HG03565 (cell line): ENCODE measurements around the gene STARD9.
"Not testable (repeated sequence)": the region's sequence is repeated elsewhere in the genome, so short reads cannot be mapped to it uniquely, and the experiment has no call there.

Experiments
- ATAC-seq: cut with Tn5 transposase; IDR thresholded peaks from one replicate; pipeline ENCODE4 v1.9.1; 2021; ENCODE audit warnings: mild to moderate bottlenecking, moderate library complexity; ENCODE audit not compliant: unreplicated experiment

STARD9 gene

DNA sequence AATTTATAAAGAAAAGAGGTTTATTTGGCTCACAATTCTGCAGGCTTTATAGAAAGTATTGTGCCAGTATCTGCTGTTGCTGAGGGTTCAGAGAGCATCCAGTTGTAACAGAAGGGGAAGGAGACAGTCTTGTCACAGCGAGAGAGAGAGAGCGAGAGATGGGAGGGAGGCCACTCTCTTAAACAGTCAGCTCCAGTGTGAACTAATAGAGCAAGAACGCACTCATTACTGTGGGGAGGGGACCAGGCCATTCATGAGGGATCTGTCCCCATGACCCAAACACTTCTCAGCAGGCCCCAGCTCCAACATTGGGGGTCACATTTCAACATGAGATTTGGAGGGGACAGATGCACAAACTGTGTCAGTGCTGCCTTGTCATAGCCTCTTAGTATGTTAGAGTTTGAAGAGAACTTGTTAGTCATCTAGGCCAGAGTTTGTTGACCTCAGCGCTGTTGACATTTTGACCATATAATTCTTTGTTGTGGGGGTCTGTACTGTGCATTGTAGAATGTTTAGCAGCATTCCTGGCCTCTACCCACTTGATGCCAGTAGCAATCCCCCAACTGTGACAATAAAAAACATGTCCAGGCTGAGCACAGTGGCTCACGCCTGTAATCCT lies 15.3 kb downstream of the STARD9 start:
- ATAC-seq, result no peak

DNA sequence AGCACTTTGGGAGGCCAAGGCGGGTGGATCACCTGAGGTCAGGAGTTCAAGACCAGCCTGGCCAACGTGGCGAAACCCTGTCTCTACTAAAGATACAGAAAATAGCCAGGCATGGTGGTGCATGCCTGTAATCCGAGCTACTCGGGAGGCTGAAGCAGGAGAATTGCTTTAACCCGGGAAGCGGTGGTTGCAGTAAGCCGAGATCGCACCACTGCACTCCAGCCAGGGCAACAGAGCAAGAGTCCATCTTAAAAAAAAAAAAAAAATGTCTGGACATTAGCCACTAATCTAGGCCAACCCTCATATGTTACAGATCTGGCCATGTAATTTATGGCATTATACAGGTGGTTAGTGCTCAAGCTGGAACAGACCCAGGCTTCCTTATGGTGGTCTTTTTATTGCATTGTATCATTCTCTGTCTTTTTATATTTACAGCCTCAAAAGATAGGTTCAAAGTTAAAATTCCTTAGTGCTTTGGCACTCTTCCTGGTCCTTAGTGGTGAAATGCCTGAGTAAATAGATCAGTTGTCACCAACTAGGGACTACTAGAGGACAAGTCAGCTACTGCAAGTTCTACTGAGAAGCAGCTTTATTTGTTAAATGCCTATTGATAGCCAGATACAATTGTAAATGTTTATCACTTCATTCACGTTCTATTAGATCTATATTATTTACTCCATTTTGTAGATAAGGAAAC lies 16.0 kb downstream of the STARD9 start:
- no peak for ATAC-seq

DNA sequence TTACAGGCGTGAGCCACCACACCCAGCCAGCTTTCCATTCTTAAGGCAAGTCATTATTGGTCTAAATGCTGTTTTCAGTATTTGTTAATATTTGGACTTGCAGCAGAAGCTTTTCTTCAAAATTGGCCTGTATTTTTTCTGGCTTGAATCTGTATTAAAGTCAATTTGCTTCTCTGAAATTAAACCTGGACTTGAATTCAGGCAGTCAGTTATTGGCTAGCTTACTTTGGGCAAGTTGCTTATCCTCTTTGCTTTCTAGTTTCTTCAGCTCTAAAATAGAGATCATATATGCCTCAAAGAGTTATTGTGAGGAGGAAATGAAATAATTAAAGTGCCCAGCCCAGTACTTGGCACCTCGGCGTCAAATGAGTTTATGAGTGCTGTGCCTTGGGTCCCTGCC lies 17.3 kb downstream of the STARD9 start:
- ATAC-seq, result no peak

DNA sequence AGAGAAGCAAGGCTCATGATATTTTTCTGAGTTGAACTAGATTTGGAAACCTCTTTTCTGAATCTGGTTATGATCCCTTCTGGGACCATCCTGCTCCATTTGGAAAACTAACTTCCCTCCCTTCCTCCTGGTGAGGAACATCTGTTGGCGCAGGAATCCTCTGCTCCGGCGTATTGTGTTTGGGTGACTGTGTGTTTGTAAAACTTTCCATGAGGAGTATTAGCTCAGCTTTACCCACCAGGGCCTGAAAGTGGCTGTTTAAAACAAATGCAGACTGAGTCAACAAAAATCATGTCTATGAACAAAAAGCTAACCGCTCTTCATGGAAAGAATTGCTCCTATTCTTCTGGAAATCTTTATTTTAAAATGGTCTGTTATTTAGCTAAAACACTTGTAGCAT lies 17.7 kb downstream of the STARD9 start:
- no peak for ATAC-seq

DNA sequence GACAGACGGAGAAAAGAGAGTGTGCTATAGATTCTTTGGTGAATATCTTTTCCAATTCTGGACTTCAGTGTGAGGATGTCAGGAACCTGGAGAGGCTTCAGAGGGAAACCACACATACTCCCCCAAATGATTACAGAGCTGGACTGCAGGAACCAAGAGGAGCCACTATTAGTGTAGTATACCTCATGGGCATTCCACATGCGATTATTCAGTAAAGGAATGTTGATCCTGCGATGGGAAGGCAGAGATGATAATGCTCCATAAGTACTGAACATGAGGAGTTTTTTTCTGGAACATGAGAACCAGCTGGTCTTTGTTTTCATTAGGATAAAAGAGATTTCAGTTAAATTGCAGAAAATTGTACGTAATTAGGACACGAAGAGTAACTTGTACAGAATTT lies 18.7 kb downstream of the STARD9 start:
- no peak for ATAC-seq

DNA sequence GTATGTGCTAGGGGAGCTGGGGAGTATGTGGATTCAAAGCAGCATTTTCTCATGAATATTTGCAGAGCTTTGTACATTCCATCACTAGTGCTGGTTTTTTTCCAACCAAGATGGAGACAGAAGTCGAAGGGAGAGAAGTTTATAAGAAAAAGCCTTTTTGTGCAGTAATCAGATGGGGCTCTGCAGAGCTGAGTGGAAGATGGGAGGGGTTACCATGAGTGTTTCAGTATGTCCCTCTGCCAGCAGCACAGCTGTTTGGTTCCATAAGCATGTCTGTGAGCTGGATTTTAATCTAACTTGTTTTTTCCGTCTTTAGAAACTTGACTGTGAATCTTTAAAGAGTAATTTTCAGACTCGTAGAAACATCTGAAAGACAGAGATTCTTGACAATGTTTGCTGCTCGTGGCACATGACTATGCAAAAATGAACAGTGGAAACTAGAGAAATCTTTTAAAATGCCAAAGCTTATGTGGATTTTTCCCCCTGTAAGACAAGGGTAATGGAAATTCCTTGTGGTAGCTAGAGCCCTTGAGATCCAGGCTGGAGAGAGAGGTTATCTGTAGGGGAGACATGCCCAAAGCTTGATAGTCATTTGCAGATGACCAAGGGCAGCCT lies 20.3 kb downstream of the STARD9 start:
- no peak for ATAC-seq

DNA sequence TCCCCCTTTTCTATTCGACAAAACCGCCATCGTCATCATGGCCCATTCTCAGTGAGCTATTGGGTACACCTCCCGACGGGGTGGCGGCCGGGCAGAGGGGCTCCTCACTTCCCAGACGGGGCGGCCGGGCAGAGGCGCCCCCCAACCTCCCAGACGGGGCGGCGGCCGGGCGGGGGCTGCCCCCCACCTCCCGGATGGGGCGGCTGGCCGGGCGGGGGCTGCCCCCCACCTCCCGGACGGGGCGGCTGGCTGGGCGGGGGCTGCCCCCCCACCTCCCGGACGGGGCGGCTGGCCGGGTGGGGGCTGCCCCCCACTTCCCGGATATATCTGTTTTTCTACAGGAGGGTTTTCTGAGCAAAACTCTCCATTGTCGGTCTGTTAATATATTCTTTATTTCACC lies 25.9 kb downstream of the STARD9 start:
- not testable (repeated sequence) for ATAC-seq

DNA sequence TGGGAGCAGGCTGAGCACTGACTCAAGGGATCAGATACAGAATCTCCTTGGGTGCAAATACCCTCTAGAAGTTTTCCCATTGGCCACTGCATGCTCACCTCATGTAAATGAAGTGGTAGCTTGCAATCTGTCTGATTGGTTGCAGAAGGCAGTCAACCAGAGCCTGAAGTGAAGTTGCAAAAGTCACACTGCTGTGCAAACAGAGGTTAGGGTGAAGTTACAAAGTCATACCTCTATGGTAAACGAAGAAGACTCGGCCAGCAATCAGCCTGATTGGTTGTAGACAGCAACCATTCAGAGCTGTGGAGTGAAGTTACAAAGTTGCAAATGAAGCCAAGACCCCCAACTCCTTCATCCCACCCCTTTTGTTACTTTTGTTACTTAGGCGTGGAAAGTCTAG lies 27.1 kb downstream of the STARD9 start:
- ATAC-seq, result no peak

DNA sequence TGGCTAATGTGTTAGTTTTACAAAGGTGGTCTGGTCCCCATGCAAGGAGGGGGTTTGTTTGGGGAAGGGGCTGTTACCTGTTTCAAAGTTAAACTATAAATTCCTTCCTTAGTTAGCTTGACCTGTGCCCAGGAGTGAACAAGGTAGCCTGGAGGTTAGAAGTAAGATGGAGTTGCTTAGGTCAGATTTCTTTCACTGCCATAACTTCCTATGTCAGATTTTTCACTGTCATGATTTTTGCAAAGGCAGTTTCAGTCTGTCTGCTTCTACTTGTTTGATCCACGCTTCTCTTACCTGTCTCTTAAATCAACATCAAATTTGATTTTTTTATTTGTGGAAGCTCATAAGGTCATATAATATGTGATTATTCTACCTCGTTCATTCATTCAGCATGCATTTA lies 28.6 kb downstream of the STARD9 start:
- no peak for ATAC-seq

DNA sequence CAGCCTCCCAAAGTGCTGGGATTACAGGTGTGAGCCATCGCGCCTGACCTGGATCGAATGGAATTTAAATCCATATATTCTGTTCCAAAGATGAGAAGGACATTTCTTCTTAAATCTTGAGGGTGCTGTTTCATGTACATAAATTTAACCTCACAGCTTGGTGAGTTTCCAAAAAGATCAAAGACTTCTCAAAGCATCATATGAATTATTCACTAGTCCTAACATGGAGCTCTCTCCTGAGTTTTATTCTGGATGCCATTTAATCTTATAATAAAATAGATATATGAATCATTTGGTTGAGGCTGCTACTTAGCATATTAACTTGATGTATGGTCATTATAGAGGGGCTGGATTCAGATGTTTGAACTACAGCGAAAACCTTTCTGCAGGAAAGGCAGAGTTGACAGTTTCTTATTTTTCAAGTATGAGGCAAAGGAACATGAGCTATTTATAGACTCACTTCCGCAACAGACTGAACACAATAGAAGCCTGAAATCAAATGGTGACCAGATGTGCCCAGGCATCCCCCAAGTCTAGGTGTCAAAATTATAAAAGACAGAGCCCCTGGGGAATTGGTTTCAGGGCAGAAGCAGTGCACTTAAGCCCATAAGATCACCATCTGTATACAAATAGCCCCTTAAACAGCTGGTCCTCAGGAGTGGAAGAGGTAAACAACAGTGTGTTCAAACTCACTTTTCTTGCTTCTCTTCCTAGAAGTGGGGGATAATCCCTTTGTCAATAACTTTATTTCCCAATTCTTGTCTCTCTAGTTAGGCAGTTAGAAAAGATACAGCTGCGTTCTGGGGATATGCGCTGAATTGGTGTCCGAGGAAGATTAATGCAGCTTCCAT lies 29.7 kb downstream of the STARD9 start:
- peak; percentile 38 for ATAC-seq

DNA sequence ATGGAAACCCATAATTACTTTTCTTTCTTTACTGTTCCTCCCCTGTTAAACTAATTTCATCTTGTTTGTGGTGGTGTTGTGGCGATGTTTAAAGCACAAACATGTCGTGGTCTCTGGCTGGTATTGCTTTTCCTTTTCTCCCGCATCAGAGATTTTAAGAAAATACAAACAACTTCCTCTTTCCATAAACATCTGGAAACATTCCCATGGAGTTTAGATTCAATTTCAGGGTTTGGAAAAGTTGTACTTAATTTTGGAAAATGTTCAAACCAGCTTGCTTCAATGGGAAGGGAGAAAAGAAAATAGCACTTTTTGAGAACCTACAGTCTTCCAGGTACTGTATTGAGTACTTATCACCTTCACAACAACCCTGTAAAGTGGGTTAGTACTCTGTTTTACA lies 30.4 kb downstream of the STARD9 start:
- ATAC-seq, result no peak

DNA sequence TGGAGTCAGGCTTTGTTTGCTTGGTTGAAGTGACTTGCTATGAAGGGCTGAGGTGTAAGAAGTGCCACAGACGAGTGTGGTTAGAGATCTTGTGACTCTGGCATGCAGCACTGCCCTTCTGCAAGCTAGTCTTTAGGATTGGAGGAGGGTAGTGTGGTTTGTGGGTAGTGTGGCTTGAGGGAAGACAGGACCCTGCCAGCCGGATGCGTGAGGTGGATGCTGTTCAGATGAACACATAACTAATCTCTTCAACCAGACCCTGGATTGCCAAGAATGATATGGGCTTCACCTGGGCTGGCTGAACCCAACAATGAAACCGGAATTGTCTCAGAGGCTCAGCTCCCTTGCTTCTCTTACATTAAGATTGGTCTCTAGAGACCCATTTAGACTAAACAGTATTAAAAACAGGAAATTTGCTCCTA lies 32.7 kb downstream of the STARD9 start:
- ATAC-seq, result no peak

DNA sequence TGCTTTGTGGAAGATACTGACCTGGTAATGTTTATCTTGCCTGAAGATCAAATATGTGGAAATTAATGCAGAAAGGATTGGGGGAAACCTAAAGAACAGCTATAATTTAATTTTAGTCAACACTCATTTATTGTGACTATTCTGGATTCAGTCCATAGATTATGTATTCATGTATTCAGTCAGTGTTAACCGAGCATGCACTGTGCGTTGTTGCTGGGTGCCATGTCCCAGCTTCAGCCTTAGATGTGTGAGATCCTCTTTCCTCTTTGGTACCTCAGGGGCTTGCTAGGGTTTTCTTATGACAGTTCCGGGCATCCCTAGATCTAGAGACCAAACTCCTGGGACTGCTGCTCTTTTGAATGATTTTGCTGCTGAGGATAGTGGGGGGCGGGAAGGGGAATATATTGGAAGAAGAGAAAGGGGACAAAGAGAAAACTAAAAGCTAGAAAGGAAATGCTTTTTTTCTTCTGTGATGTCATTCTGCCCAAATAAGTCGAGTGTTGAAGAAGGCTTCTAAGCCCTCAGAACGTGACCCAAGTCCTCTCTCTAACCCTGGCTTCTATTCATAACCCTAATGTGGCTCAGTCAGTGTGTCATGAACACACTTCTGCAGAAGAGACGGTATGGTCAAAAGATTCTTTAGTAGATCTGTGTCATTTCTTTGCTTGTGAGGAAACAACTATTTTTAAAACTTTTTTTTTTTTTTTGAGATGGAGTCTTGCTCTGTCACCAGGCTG lies 33.5 kb downstream of the STARD9 start:
- no peak for ATAC-seq

DNA sequence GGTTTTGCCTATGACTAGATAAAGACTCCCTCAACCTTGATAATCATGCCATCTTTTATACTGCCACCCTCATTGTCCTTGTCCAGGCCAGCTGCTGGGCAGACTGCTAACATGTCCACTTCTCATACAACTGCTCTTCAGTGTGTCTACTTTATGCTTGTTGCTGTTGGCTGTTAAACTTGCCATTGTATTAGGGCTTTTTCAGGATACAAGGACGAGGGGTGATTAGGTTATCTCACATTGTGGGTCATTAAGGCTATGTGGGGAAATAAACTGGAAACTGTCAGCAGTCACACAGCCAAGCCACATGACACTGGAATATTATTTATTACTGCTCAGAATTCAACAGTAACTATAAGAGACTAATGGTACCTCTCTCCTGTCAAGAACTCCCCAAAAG lies 36.1 kb downstream of the STARD9 start:
- no peak for ATAC-seq

DNA sequence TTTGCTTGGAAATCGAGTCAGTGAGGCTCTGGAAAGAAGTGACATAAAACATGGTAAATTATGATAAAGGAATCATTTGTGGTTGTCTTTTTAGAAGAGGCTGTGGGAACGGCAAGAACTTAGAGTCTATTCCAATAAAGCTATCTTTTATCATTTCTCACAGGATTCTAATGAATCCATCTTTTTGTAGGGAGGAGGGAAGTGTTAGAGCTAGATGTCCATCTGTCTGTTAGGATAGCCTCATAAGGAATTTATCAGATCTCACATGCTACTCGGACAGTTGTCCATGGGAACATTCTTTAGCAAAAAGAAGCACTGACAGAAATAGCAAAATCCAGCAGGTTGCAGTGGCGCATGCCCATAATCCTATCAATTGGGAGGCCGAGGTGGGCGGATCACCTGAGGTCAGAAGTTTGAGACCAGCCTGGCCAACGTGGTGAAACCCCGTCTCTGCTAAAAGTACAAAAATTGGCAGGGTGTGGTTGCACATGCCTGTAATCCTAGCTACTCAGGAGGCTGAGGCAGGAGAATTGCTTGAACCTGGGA lies 37.0 kb downstream of the STARD9 start:
- ATAC-seq, result no peak

DNA sequence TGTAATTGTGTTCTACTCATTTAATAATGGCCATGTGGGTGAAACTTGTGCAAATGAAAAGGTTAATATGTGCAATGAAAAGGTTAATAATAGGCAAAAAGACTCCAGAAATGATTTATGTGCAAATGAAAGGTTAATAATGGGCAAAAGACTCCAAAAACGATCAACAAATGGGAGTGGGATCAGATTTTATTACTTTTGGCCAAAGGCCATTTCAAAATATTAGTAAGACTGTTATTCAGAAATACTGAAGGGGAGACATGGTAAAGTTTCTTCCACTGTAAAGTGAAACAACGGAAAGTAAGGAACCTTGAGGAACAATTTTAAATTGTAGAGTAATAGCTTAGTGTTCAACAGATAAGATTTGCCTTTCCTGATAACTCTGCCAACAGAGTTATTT lies 40.7 kb downstream of the STARD9 start:
- no peak for ATAC-seq

DNA sequence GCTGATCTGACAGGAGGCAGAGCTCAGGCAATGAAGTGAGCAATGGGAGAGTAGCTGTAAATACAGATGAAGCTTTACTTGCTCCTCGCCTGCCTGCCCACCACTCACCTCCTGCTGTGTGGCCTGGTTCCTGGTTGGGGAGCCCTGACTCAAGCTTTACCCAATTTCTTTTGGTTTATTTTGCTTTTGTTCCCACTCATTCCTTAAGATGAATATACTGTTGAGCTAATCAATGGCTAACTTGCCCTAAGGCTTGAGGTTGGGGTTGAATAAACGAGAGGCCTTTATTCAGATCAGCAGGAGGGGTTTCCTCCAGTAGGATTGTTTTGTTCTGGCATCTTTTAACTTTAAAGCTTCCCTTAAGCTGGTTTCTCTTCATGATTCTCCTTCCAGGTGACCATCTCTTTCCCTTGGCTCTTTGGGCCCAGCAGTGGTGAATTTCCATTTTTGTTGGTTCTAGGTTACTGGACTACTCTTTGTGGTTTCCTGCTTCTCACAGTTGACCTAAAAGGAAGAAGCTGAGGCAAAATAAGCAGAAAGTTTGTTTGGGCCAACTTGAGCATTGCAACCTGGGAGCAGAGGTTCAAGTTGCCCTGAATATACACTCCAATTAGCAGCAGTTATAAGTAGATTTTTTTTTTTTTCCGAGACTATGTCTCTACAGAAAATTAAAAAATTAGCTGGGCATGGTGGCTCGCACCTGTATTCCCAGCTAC lies 44.4 kb downstream of the STARD9 start:
- no peak for ATAC-seq

DNA sequence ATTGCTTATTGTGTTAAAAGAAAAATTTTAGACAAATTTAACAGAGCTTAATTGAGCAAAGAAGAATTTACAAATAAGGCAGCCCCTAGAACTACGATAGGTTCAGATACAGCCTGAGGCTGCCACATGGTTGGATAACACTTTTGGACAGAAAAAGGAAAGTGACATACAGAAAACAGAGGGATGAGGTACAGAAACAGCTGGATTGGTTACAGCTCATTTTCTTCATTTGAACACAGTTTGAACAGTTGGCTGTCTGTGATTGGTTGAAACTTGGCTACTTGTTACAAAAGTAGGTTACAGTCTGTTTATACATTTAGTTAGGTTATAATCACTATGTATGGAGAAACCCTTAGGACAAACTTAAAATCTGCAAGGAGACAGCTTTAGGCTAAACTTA lies 46.0 kb downstream of the STARD9 start:
- ATAC-seq, result no peak

DNA sequence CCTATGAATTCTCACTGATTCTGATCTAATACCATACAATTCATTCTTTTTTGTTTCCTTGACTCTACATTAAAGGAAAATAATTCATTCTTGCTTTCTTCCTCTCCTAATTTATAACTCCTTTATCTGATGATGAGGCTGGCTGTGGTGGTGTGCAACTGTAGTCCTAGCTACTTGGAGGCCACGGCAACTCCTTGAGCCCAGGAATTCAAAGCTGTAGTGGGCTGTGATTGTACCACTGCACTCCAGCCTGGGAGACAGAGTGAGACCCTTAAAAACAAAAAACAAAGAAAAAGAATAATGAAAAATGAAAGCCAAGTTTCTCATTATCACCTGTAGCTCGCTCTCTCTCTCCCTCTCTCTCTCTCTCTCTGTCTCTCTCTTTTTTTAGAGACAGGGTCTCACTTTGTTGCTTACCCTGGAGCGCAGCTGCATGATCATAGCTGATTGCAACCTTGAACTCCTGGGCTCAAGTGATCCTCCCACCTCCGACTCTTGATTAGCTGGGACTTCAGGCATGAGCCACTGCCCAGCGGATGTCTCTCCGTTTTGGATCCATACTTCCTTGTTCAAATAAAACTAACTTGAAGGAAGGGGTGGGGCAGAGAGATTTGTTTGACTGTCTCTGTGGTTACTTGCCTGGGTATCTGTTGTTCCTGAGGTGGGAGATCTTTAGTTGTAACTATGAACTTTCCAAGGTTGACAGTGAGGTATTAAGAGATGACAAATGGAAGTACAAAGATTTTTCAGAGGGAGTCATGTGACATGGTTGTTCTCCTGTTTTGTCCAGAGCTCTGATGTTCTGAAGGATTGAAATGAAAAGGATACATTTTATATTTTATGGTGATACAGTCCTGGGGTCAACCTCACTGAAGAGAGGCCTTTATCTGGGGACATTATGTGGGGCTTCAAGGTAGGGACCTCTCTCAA lies 46.9 kb downstream of the STARD9 start:
- no peak for ATAC-seq
